Activated T-helper 1 cell treated with anti-CD3 and anti-CD28 coated beads, Interleukin-12 subunit alpha, Interleukin-12 subunit beta, Interleukin-2, Interleukin-4 antibody, amounts not matched to agents 30 ng/mL and 10 ng/mL and 1 ng/mL, durations not matched to agents 14 hours and 24 hours and 36 hours (primary cell): ENCODE results near the gene INTS7. TPM values are rescaled to one million over a fixed set of nuclear protein-coding genes. Genes with fewer than 3 reads are reported as not detected.

Source experiments
- DNase-seq: peaks from one replicate; pipeline ENCODE4 v3.0.0; 2021; ENCODE audit warnings: low spot score
- H3K27ac Mint-ChIP-seq: one replicate; pipeline ENCODE4 v1.8.0; 2021; ENCODE audit warnings: mild to moderate bottlenecking, mixed read lengths
- H3K27me3 Mint-ChIP-seq: one replicate; pipeline ENCODE4 v1.8.0; 2022; ENCODE audit warnings: mild to moderate bottlenecking, moderate library complexity, mixed read lengths; ENCODE audit not compliant: insufficient read depth
- H3K36me3 Mint-ChIP-seq: one replicate; pipeline ENCODE4 v1.8.0; 2021; ENCODE audit warnings: low read depth, mixed read lengths
- H3K4me1 Mint-ChIP-seq: one replicate; pipeline ENCODE4 v1.8.0; 2021; ENCODE audit warnings: low read depth, mixed read lengths
- H3K4me3 Mint-ChIP-seq: one replicate; pipeline ENCODE4 v1.8.0; 2021; ENCODE audit warnings: mild to moderate bottlenecking, moderate library complexity, mixed read lengths
- H3K9me3 Mint-ChIP-seq: one replicate; pipeline ENCODE4 v1.8.0; 2021; ENCODE audit warnings: mixed read lengths
- intact Hi-C: fragments of 100-400 bp; cut with micrococcal nuclease; formaldehyde crosslinking; loops from one replicate; pipeline ENCODE4 v1.15.1; 2024
- total RNA-seq: library from RNA; stranded (reverse); gene quantifications from 2 replicates; pipeline ENCODE4 v1.2.3, GENCODE V29; 2022

The INTS7 gene
- total RNA-seq, 1 donor from 2014 or later: 33.2 TPM

- no peak for DNase-seq
- Mint-ChIP-seq H3K27ac (no peak overlapping the region), H3K27me3 (peaks cover 6% of the 10 kb centered on the region), H3K4me1 (no peaks in the 10 kb centered on the region), H3K36me3 (no peaks in the 10 kb centered on the region), H3K4me3 (no peak overlapping the region), H3K9me3 (peaks cover 10% of the 10 kb centered on the region)
- intact Hi-C loops: no loop called here
Measured at GRCh38 chr1:211901945-211902344, 133.4 kb downstream of the INTS7 start.

DNA sequence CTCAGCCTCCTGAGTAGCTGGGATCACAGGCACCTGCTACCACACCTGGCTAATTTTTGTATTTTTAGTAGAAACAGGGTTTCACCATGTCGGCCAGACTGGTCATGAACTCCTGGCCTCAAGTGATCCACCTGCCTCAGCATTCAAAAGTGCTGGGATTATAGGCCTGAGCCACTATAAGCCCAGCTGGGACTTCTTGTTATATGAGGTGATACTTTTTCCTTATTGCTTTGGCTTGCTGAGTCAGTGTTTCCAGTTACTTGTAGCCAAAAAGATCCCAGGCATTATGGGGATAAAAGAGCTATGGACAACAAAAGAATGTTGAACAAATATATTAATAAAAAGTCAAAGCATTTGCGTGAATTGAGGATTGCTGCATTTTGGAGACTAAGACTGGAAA, 134.9 kb downstream of the INTS7 start:
- H3K36me3 Mint-ChIP-seq: no peaks in the 10 kb centered on the region
- H3K4me3 Mint-ChIP-seq: no peak overlapping the region
- intact Hi-C loops: no loop called here
- H3K4me1 Mint-ChIP-seq: no peaks in the 10 kb centered on the region
- no peak overlapping the region for H3K27ac Mint-ChIP-seq
- no peak for DNase-seq
- peaks cover 9% of the 10 kb centered on the region for H3K9me3 Mint-ChIP-seq
- H3K27me3 Mint-ChIP-seq: peaks cover 8% of the 10 kb centered on the region

DNA sequence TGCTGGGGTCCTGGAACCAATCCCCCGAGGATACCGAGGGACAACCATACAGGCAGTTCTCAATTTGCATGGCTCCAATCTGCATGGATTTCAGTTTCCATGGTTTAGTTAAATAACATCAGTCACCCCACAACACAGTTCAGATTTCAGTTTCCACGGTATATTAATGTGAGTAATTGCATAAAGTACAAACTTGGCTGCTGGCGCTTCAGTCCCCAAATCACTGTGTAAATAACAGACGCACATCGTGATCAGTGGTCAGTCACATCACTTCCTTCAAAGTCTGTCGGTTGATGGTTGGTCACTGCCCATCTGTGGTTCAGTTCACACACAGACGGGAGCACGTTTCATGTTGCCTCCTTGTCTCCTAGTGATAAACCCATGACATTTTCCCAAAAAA, 138.4 kb downstream of the INTS7 start:
- intact Hi-C loops: no loop called here
- Mint-ChIP-seq H3K4me3 (no peak overlapping the region), H3K9me3 (no peaks in the 10 kb centered on the region), H3K36me3 (no peaks in the 10 kb centered on the region), H3K27me3 (peaks cover 19% of the 10 kb centered on the region), H3K27ac (no peak overlapping the region), H3K4me1 (no peaks in the 10 kb centered on the region)
- DNase-seq: no peak

DNA sequence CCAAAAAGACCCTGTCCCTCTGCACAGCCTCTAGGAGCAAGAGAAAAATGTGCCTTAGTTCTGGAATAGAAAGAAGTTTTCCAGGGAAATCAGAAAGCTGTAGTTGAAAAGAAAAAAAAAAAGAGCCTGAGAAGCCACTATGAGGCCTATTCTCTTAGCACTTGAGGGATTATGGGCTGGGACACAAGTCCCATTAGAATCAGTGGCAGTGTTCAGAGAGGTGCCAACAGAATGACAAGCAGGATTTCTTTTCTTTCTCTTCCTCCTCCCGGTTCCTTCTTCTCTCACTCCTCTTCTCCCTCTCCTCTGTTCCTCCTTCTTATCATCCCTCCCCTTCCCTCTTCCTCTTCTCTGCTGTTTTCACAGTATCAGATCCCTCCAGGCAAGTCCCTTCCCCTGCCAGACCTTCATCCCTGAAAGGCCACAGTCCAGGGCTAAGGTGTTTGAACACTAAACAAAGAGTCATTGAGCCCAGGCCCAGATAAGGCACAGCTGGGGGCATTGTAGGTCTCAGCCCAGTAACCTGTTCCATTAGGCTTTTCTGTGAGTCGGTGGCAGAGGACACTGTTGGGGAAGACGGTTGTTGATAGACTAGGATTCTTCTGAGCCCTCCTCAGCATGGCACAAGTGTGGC, 140.1 kb downstream of the INTS7 start:
- intact Hi-C loops: no loop called here
- Mint-ChIP-seq H3K27ac (no peak overlapping the region), H3K4me1 (no peaks in the 10 kb centered on the region), H3K27me3 (peaks cover 19% of the 10 kb centered on the region), H3K36me3 (no peaks in the 10 kb centered on the region), H3K4me3 (no peak overlapping the region), H3K9me3 (no peaks in the 10 kb centered on the region)
- DNase-seq: no peak

DNA sequence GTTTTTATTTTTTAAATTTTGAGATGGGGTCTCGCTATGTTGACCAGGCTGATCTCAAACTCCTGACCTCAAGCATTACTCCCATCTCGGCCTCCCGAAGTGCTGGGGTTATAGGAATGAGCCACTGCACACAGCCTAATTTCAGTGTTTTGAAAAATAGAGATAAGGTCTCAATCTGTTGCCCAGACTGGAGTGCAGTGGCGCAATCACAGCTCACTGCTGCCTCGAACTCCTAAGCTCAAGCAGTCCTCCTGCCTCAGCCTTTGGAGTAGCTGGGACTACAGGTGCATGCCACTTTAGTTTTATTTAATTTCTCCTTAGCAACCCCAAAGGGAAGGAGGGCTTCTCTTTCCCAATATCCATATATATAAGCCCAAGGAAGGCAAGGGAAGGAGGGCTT, 141.0 kb downstream of the INTS7 start:
- Mint-ChIP-seq H3K4me3 (no peak overlapping the region), H3K4me1 (no peaks in the 10 kb centered on the region), H3K27me3 (peaks cover 19% of the 10 kb centered on the region), H3K36me3 (no peaks in the 10 kb centered on the region), H3K9me3 (no peaks in the 10 kb centered on the region), H3K27ac (no peak overlapping the region)
- DNase-seq: no peak
- intact Hi-C loops: no loop called here

DNA sequence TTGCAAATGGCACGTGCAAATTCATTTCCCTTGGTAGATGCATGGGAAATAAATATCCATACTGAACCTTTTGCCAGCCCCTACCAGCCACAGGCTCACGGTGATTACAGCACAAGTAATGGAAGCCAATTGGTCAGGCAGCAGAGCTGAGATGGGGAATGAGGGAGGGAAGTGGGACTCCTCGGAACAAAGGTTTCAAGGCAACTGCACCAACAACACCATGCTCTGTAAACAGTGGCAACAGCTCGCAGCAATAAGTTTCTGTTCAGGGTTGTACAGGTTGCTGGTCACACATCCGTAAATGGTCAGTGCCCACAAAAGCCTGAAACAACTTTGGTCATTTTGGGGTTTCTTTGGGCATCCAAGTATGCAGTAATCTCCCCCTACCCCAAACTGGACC, 142.1 kb downstream of the INTS7 start:
- Mint-ChIP-seq H3K36me3 (no peaks in the 10 kb centered on the region), H3K9me3 (no peaks in the 10 kb centered on the region), H3K4me1 (no peaks in the 10 kb centered on the region), H3K27me3 (peaks cover 19% of the 10 kb centered on the region), H3K27ac (no peak overlapping the region), H3K4me3 (no peak overlapping the region)
- intact Hi-C loops: no loop called here
- DNase-seq: no peak

GRCh38 chr1:211892577-211892976, 142.8 kb downstream of the INTS7 start:
- Mint-ChIP-seq H3K27ac (no peak overlapping the region), H3K4me3 (no peak overlapping the region), H3K27me3 (peaks cover 18% of the 10 kb centered on the region), H3K36me3 (no peaks in the 10 kb centered on the region), H3K9me3 (no peaks in the 10 kb centered on the region), H3K4me1 (no peaks in the 10 kb centered on the region)
- no peak for DNase-seq
- intact Hi-C loops: no loop called here

DNA sequence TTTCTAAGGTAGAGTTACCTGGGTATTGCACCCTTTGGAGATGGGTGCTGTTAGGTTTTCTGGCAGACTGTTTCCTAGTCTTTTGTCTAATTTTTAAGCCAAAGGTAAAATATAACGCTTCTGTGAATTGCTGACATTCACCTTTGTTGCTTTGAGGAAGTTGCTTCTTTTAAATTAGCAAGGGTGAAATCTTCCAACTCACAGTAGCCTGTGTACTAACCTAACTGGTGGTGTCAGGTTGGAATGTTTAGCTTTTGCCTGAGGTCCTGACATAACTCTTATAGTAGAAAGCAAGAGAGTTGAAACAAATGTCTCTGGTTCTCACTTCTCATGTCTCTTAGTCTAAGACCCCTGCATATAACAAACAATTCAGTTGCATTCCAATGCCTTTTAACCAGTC, 143.6 kb downstream of the INTS7 start:
- Mint-ChIP-seq H3K9me3 (no peaks in the 10 kb centered on the region), H3K27me3 (peaks cover 13% of the 10 kb centered on the region), H3K4me1 (no peaks in the 10 kb centered on the region), H3K4me3 (no peak overlapping the region), H3K36me3 (no peaks in the 10 kb centered on the region), H3K27ac (no peak overlapping the region)
- intact Hi-C loops: no loop called here
- DNase-seq: no peak

Other genes starting within 250 kb of the INTS7 start
- gene LPGAT1, start 204.8 kb downstream of the INTS7 start, total RNA-seq: 35.3 and 35.6 TPM in 2 replicates
- 91.0 and 94.8 TPM in 2 replicates for gene DTL, start 191 bp upstream of the INTS7 start, total RNA-seq
- 46.4 and 53.7 TPM in 2 replicates for gene PPP2R5A, start 249.9 kb upstream of the INTS7 start, total RNA-seq